OCI-LY1 (cell line): Measurements from ENCODE around the gene LTO1.

ENCODE experiments used
- H2AFZ ChIP-seq: fragments of 200-600 bp; sonication (generic), shearing (Covaris generic); 2 replicates; pipeline ENCODE4 v1.6.0; 2014; ENCODE audit warnings: antibody characterized with exemption, mild to moderate bottlenecking, low read length
- H3F3A ChIP-seq: fragments of 200-600 bp; sonication (generic), shearing (Covaris generic); 2 replicates; pipeline ENCODE4 v1.6.0; 2014; ENCODE audit warnings: mild to moderate bottlenecking, antibody characterized with exemption, low read length, moderate library complexity; ENCODE audit not compliant: insufficient read depth
- H3K27ac ChIP-seq: fragments of 200-600 bp; sonication (generic); 2 replicates; pipeline ENCODE4 v1.5.1; 2014; ENCODE audit warnings: low read length, mixed run types, mild to moderate bottlenecking, low read depth; ENCODE audit not compliant: poor library complexity, severe bottlenecking
- H3K27me3 ChIP-seq: fragments of 200-600 bp; sonication (generic); 2 replicates; pipeline ENCODE4 v1.6.0; 2014; ENCODE audit warnings: antibody characterized with exemption, mild to moderate bottlenecking, low read length, moderate library complexity; ENCODE audit not compliant: insufficient read depth
- H3K36me3 ChIP-seq: fragments of 200-600 bp; sonication (generic); 2 replicates; pipeline ENCODE4 v1.6.1; 2014; ENCODE audit warnings: mild to moderate bottlenecking, antibody characterized with exemption, low read length, moderate library complexity, mixed read lengths; ENCODE audit not compliant: insufficient read depth
- H3K4me1 ChIP-seq: fragments of 200-600 bp; sonication (generic); 2 replicates; pipeline ENCODE4 v1.5.1; 2014; ENCODE audit warnings: mild to moderate bottlenecking, low read length, moderate library complexity; ENCODE audit not compliant: insufficient read depth, severe bottlenecking
- H3K4me2 ChIP-seq: fragments of 200-600 bp; sonication (generic), shearing (Covaris generic); 2 replicates; pipeline ENCODE4 v1.6.1; 2014; ENCODE audit warnings: low read length
- H3K4me3 ChIP-seq: fragments of 200-600 bp; sonication (generic); 2 replicates; pipeline ENCODE4 v1.5.1; 2014; ENCODE audit warnings: low read length, low read depth, mild to moderate bottlenecking, mixed read lengths; ENCODE audit not compliant: poor library complexity, severe bottlenecking
- H3K79me2 ChIP-seq: fragments of 200-600 bp; shearing (Covaris generic); 2 replicates; pipeline ENCODE4 v1.6.1; 2016; ENCODE audit warnings: mixed run types, low read length, mixed read lengths; ENCODE audit not compliant: insufficient read depth
- H3K9ac ChIP-seq: fragments of 200-600 bp; sonication (generic), shearing (Covaris generic); 2 replicates; pipeline ENCODE4 v1.6.1; 2014; ENCODE audit warnings: mild to moderate bottlenecking, low read length, mixed read lengths
- H3K9me2 ChIP-seq: fragments of 200-600 bp; sonication (generic), shearing (Covaris generic); 2 replicates; pipeline ENCODE4 v1.6.1; 2014; ENCODE audit warnings: low read depth, mild to moderate bottlenecking, low read length, mixed read lengths
- H3K9me3 ChIP-seq: fragments of 200-600 bp; shearing (Covaris generic); 2 replicates; pipeline ENCODE4 v1.6.1; 2014; ENCODE audit warnings: low read length, mixed read lengths
- H4K20me1 ChIP-seq: fragments of 200-600 bp; sonication (generic), shearing (Covaris generic); 2 replicates; pipeline ENCODE4 v1.6.0; 2016; ENCODE audit warnings: mild to moderate bottlenecking, low read length; ENCODE audit not compliant: insufficient read depth
- EZH2 ChIP-seq: fragments of 200-600 bp; sonication (generic), shearing (Covaris generic); IDR thresholded peaks from 2 replicates; pipeline ENCODE4 v1.8.0; 2017; ENCODE audit warnings: borderline replicate concordance, mixed run types, mild to moderate bottlenecking, antibody characterized with exemption, low read length, moderate library complexity, mixed read lengths
- TF ChIP-seq, protein P1 (sequence below): fragments of 200-600 bp; sonication (generic), shearing (Covaris generic); IDR thresholded peaks from 2 replicates; pipeline ENCODE4 v1.5.1; 2017; ENCODE audit warnings: mild to moderate bottlenecking, antibody characterized with exemption, low read length, moderate library complexity, mixed read lengths

Gene LTO1

DNA sequence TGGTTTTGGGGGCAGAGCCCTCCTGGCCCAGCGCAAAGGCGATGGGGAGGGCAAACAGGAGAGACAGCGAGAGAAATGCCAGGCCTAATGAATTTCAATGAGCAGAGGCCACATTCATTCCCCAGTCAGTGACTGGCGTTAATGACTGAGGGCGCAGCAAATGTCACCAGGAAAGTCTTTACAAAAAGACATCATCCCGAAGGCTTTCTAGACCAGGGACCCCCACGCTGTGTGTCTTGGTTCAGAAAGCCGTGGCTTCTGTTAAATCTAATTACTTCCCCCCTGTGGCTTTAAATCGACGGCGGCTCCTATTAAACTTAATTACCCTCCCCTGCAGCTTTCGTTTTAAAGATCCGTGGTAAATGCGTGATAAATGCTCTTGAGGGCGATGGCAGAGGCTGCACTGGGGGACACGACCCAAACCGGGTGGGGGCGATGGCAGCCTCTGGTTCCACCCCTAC lies 30.2 kb upstream of the LTO1 start:
- no peak overlapping the region for H3K27ac ChIP-seq
- no peaks in the 10 kb centered on the region for H3K4me1 ChIP-seq
- H3K9me3 ChIP-seq = no peaks in the 10 kb centered on the region
- no peaks in the 10 kb centered on the region for H3F3A ChIP-seq
- H3K27me3 ChIP-seq = peaks cover 5% of the 10 kb centered on the region; the same call in 1 of the 2 replicates
- H3K36me3 ChIP-seq = no peaks in the 10 kb centered on the region
- no peaks in the 10 kb centered on the region for H3K9me2 ChIP-seq
- TF ChIP-seq EZH2 = no peak
- TF ChIP-seq, protein P1, sequence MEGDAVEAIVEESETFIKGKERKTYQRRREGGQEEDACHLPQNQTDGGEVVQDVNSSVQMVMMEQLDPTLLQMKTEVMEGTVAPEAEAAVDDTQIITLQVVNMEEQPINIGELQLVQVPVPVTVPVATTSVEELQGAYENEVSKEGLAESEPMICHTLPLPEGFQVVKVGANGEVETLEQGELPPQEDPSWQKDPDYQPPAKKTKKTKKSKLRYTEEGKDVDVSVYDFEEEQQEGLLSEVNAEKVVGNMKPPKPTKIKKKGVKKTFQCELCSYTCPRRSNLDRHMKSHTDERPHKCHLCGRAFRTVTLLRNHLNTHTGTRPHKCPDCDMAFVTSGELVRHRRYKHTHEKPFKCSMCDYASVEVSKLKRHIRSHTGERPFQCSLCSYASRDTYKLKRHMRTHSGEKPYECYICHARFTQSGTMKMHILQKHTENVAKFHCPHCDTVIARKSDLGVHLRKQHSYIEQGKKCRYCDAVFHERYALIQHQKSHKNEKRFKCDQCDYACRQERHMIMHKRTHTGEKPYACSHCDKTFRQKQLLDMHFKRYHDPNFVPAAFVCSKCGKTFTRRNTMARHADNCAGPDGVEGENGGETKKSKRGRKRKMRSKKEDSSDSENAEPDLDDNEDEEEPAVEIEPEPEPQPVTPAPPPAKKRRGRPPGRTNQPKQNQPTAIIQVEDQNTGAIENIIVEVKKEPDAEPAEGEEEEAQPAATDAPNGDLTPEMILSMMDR = no peak
- no peaks in the 10 kb centered on the region for H4K20me1 ChIP-seq
- no peak overlapping the region for H3K4me3 ChIP-seq
- H3K79me2 ChIP-seq = no peaks in the 10 kb centered on the region
- no peak overlapping the region for H3K9ac ChIP-seq
- no peak overlapping the region for H2AFZ ChIP-seq
- H3K4me2 ChIP-seq = no peak overlapping the region

DNA sequence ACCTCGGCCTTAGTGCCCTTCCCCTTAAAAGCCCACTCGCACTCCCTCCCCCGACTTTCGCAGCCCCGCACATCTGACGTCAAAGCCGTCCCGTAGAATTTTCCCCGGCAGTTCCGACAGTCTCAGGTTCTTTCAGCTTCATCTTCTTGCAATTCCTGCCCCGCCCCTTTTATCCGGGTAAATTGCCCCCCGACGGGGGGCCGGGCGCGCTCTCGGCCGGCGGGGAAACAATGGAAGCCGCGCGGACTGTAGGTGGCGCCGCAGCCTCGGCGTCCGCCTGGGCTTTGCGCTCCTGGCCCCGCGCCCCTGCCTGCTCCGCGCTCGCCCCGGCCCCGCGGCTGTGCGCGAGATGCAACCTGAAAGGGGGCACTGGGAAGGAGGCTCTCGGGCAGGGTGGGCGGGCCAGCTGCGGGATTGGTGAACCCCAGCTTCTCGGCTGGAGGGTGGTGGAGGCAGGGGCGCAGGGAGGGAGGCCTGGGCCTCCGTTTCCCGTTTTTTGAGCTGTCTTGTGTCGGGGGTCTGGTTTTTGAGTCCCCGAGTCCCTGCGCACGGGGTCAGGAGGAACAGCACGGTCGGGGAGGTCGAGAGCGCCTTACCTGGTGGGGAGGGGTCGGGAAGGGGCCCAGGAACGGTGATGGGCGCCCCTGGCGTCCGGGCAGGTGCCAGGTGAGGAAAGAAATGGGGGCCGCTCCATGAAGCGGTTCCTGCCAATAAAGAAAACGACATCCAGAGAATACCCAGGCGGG lies 29.5 kb upstream of the LTO1 start:
- Histone ChIP-seq H3K4me1 (no peaks in the 10 kb centered on the region), H3K4me2 (no peak overlapping the region), H3K79me2 (no peaks in the 10 kb centered on the region), H3F3A (no peaks in the 10 kb centered on the region), H3K36me3 (no peaks in the 10 kb centered on the region), H3K4me3 (no peak overlapping the region), H3K9ac (no peak overlapping the region), H3K9me2 (no peaks in the 10 kb centered on the region), H2AFZ (no peak overlapping the region), H3K9me3 (no peaks in the 10 kb centered on the region), H4K20me1 (no peaks in the 10 kb centered on the region), H3K27ac (no peak overlapping the region), H3K27me3 (peaks cover 5% of the 10 kb centered on the region; the same call in 1 of the 2 replicates)
- no peak for TF ChIP-seq EZH2
- TF ChIP-seq, protein P1 = no peak

DNA sequence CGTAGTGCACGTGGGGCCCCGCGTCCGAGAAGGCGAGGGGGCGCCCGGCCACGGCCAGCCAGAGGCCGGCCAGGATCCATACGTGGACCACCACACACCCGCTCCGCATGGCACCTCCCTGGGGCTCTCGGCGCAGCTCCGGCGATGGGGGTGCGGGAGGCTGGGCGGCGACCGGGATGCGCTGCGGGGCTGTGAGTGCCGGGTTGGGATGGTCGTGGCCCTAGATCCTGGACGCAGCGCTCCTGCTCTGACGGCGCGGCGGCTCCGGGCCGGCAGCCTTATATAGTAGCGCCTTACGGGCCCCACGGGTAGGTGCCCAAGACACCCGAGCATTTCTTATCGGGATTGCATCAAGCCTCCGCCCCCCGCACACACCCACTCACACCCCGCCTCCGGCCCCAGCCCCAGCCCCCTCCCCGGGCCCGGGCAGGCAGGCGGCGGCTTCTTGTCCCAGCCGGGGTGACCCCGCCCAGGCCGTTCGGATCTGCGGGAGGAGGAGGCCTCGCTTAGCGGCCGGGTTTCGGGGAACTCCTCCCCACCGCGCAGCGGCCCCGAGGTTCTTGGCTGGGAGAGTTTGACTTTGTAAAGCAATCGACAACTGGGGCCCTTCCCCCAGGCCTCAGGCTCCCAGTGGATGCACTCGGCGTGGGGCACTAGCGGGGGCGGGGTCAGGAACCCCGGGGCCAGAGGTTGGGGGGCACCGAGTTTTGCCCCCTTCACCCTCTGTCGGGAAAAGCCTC lies 28.8 kb upstream of the LTO1 start, which contains the start of gene FGF19:
TSS of gene FGF19 (minus strand) at position 255 of the 740 bp plus-strand sequence. CDS start at position 109, 146 bp downstream.
- H3K9me2 ChIP-seq = no peaks in the 10 kb centered on the region
- no peaks in the 10 kb centered on the region for H3K36me3 ChIP-seq
- no peaks in the 10 kb centered on the region for H3K79me2 ChIP-seq
- no peak within 1 kb of the TSS for H3K9ac ChIP-seq
- no peak for TF ChIP-seq EZH2
- TF ChIP-seq, protein P1 = no peak
- H2AFZ ChIP-seq = no peak within 1 kb of the TSS
- no peaks in the 10 kb centered on the region for H4K20me1 ChIP-seq
- no peak within 1 kb of the TSS for H3K4me3 ChIP-seq
- no peaks in the 10 kb centered on the region for H3K4me1 ChIP-seq
- peaks cover 5% of the 10 kb centered on the region; the same call in 1 of the 2 replicates for H3K27me3 ChIP-seq
- no peaks in the 10 kb centered on the region for H3K9me3 ChIP-seq
- H3F3A ChIP-seq = no peaks in the 10 kb centered on the region
- H3K27ac ChIP-seq = no peak within 1 kb of the TSS
- no peak within 1 kb of the TSS for H3K4me2 ChIP-seq
